Measurements from ENCODE around the gene ZC3H7B.
"Not testable (repeated sequence)": the region's sequence is repeated elsewhere in the genome, so short reads cannot be mapped to it uniquely, and the experiment has no call there.

ZC3H7B gene

DNA sequence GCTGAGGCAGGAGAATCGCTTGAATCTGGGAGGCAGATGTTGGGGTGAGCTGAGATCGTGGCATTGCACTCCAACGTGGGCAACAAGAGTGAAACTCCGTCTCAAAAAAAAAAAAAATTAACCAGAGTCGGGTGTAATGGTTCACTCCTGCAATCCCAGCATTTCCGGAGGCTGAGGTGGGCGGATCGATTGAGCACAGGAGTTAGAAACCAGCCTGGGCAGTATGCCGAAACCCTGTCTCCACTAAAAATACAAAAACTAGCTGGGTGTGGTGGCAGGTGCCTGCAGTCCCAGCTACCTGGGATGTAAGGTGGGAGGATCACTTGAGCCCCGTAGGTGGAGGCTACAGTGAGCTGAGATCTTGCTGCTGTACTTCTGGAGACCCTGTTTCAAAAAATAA lies 16.9 kb upstream of the ZC3H7B start:
- no peak for DNase-seq (ENCODE audit: low read depth)
- H3K4me3 ChIP-seq (ENCODE audit: low read depth, low read length) = no peak overlapping the region

GRCh38 chr22:41285441-41285819 lies 15.9 kb upstream of the ZC3H7B start:
- peak overlapping the region; percentile 93 for H3K4me3 ChIP-seq (ENCODE audit: low read depth, low read length)
- DNase-seq (ENCODE audit: low read depth) = peak; percentile 72

DNA sequence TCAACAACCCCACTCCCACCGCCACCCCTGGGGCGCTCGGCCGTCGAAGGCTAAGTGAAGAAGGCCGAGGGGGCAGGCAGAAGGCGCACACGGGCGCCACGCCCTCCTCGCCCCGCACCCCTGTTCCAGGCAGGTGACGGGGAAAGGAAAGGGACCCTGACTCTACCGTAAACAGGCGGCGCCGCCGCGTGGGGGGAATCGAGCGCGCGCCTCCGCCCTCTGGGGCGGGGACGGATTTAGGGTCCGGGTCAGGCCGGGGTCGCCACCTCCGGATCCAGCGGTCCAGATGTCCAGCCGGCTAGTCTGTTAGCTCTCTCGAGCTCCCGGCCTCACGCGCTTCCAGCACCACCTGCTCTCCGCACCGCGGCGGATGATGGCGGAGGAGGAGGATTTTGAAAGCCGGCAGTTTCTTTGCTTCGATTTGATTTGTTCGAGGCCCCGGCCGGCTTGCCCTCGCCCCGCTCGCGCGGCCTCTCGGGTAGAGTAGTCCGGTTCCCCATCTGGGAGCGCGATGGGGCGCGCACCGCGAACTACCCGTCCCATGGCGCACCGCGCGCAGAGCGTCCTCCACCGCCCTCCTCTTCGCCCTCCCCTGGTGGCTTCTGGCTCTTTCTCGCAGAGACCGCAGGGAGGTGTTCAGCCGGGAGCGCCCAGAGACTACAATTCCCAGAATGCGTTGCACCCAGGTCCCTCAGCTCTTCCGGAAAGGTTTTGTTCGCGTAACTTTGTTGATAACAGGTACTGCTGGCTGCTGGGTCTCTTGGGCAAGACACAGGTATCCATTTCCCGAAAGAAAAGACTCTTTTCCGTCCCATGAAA lies 15.3 kb upstream of the ZC3H7B start, which contains the start of gene RANGAP1:
Gene RANGAP1 (minus strand): TSS at position 368 of the 819 bp plus-strand sequence. CDS start 5,143 bp downstream, outside the sequence.
- peak; percentile 95 for DNase-seq (ENCODE audit: low read depth)

DNA sequence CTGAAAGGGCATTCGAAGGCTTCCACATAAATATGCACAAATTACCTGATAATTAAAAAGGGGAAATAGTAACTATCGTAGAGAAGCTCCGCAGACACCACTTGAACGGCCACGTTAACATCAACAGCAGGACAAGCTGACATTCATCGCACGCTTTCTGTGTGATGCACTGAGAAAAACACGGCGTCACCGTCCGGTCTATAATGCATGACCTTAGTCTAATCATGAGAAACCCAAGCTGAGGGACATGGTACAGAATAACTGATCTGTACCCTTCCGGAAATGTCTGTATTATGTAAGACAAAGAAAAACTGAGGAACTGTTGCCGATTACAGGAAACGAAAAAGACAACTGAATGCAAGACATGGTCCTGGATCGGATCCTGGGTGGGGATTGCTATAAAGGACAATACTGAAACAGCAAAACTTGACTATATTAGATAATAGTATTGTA lies 14.7 kb upstream of the ZC3H7B start:
- H3K4me3 ChIP-seq (ENCODE audit: low read depth, low read length) = peak overlapping the region; percentile 60

More for the DNA sequence above, 15.3 kb upstream of the ZC3H7B start, which contains the start of gene RANGAP1:
- H3K4me3 ChIP-seq (ENCODE audit: low read depth, low read length) = peak within 1 kb of the TSS; percentile 93

DNA sequence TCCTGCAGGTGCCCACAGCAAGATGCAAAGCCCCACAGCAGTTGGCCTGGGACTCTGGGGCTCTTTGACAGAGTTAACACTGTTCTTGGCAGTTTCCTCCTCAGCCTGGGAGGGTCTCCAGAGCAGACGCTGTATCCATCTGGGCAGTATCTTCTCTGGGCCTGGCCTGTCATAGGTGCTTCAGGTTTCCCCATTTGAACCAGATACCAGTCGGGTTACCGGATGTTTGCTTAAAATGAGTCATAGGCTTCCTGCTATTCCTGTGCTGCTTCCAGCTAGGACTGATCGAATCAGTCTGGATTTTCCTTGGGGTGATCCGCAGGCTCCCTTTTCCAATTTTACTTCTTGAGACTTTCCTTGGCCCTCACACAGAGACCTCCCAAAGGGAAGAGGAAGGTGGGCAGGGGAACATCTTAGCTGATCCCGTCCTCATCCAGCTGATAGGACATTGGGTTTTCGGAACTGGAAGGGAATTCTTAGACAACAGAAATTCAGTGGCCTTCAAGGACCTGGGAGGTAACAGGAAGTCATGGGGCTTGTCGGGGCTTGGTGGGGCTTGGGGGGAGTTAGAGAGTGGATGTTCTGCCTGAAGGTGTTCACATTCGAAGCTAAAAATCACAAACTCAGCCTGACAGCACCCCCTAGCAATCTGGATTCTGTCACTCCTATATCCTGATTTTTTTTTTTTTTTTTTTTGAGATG lies 12.9 kb upstream of the ZC3H7B start:
- DNase-seq (ENCODE audit: low read depth) = no peak
- no peak overlapping the region for H3K4me3 ChIP-seq (ENCODE audit: low read depth, low read length)

More for the DNA sequence above, 14.7 kb upstream of the ZC3H7B start:
- no peak for DNase-seq (ENCODE audit: low read depth)

GRCh38 chr22:41289671-41290070 lies 11.7 kb upstream of the ZC3H7B start:
- no peak overlapping the region for H3K4me3 ChIP-seq (ENCODE audit: low read depth, low read length)
- DNase-seq (ENCODE audit: low read depth) = no peak

DNA sequence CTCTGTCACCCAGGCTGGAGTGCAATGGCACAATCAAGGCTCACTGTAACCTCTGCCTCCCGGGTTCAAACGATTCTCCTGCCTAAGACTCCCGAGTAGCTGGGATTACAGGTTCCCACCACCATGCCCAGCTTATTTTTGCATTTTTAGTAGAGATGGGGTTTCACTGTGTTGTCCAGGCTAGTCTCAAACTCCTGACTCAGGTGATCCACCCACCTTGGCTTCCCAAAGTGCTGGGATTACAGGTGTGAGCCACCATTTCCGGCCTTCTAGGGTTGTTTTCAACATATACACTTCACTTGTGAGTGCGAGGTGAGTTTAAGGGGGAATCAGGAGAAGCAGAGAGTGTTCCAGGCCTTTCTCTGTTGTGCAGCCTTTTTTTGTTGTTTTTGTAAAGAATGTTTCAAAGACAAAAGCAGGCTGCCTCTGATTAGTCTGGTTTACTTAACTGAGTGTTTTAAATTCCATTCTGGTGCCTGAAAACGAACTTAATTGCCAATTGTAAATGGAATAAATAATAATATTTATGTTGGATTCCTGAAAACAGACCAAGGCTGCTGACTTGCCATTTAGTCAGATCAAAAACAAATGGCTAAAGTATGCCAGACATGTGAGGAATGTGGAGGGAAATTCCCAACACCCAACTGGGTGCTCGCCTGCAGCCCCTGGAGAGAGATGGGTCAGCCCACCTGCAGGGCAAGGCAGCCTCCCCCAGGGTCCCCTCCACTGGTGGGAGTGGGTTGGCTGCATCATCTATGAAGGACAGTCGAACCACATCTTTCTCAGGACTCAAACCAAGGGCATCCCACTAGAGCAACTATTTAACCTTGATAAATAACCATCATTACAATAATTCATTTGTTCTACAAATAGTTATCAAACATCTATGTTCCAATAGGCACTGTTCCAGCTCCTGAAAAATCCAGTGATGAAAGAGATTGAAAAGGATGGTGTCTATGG lies 10.8 kb upstream of the ZC3H7B start:
- no peak overlapping the region for H3K4me3 ChIP-seq (ENCODE audit: low read depth, low read length)
- no peak for DNase-seq (ENCODE audit: low read depth)

- H3K4me3 ChIP-seq (ENCODE audit: low read depth, low read length); DNase-seq (ENCODE audit: low read depth): not testable (repeated sequence)
These were observed 6.5 kb upstream of the ZC3H7B start for GRCh38 chr22:41294816-41295215.

- no peak for DNase-seq (ENCODE audit: low read depth)
- H3K4me3 ChIP-seq (ENCODE audit: low read depth, low read length) = no peak overlapping the region
These were observed 4.3 kb upstream of the ZC3H7B start for GRCh38 chr22:41296826-41297667.

GRCh38 chr22:41300661-41301060 lies 664 bp upstream of the ZC3H7B start:
- DNase-seq (ENCODE audit: low read depth) = no peak
- H3K4me3 ChIP-seq (ENCODE audit: low read depth, low read length) = peak overlapping the region; percentile 94

DNA sequence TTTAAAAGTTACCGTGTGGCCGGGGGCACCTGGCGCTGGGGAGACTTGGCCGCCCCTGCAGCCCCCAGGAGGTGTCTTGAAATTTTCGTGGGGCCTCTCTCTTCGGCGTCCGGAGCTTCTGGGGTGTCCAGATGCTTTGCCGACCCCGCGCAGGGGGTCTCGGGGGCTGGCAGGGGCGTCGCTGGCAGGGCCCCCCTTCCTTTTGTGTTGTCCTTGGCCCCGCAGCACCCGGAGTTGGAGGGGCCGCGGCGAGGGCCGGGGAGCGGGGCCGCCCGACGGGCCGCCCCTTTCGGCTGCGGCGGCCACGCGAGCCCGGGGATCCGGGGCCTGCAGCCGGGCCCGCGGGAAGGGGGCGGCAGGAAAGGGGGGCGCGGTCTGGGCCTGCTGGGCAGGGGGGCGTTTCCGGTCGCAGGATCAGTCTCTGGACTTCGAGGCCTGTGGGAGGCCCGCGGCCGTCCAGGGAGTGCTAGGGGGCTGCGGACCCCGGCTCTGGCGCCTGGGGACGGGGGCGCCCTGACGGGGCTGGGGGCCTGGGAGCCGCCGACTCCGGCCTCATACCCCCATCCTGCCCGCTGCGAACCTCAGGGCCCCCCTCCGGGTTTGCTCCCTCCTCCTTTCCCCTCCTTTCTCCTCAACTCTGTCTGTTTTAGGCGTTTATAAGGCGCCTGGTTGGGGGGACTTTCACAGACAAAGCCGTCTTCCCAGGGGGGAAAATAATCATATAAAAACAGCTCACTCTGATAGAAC lies 869 bp downstream of the ZC3H7B start:
- no peak for DNase-seq (ENCODE audit: low read depth)
- H3K4me3 ChIP-seq (ENCODE audit: low read depth, low read length) = peak overlapping the region; percentile 94

GRCh38 chr22:41302811-41303210 lies 1.5 kb downstream of the ZC3H7B start:
- no peak for DNase-seq (ENCODE audit: low read depth)
- H3K4me3 ChIP-seq (ENCODE audit: low read depth, low read length) = peak overlapping the region; percentile 94

- DNase-seq (ENCODE audit: low read depth) = peak; percentile 26
These were observed 4.3 kb downstream of the ZC3H7B start for GRCh38 chr22:41305646-41306045.

DNA sequence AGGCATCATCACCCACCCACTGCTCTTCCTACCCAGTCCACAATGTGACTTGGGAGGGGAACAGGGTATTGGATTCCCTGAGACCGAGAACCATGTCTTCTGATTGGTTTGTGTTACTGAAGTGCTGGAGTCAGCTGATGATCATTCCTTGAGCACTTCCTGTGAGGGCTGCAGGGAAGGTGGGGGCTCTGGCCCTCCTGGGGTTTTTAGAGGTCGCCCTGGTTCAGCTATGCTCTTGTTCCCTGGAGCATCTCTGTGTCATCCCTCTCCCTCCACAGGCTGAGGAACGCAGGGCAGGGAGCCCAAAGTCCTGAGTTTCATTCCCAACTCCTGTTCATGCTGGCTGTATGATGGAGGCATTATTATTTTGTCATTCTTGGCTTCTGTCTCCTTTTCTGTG lies 6.7 kb downstream of the ZC3H7B start:
- DNase-seq (ENCODE audit: low read depth) = peak; percentile 24
- no peak overlapping the region for H3K4me3 ChIP-seq (ENCODE audit: low read depth, low read length)

More at GRCh38 chr22:41305646-41306045, 4.3 kb downstream of the ZC3H7B start:
- no peak overlapping the region for H3K4me3 ChIP-seq (ENCODE audit: low read depth, low read length)

DNA sequence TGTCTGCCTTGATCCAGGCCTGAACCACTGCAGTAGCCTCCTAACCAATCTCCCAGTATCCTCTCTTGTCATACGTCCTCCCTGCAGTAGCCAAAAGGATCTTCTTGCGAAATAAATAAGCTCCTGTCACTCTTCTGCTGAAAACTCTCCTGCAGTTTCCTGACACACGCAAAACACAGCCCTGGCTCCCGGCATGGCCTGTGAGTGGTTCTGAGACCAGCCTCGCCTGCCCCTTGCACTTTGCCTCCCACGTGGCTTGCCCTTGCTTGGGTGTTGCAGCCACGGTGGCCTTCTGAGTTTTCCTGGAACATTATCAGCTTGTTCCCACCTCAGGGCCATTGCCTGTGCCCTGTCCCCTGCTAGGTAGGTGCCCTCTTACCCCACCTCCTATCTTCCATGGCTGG lies 7.2 kb downstream of the ZC3H7B start:
- no peak overlapping the region for H3K4me3 ChIP-seq (ENCODE audit: low read depth, low read length)
- no peak for DNase-seq (ENCODE audit: low read depth)

- H3K4me3 ChIP-seq (ENCODE audit: low read depth, low read length) = no peak overlapping the region
- DNase-seq (ENCODE audit: low read depth) = no peak
These were observed 9.0 kb downstream of the ZC3H7B start for GRCh38 chr22:41310336-41310735.

GRCh38 chr22:41311487-41311886 lies 10.2 kb downstream of the ZC3H7B start:
- H3K4me3 ChIP-seq (ENCODE audit: low read depth, low read length) = no peak overlapping the region
- DNase-seq (ENCODE audit: low read depth) = no peak

GRCh38 chr22:41314821-41315220 lies 13.5 kb downstream of the ZC3H7B start:
- DNase-seq (ENCODE audit: low read depth) = no peak
- no peak overlapping the region for H3K4me3 ChIP-seq (ENCODE audit: low read depth, low read length)

Data from skeletal muscle cell (primary cell).